Endothelial cell (in vitro differentiated cells): ENCODE measurements around the gene PRKAG2. TPM values are rescaled to one million over a fixed set of nuclear protein-coding genes. Genes with fewer than 3 reads are reported as not detected.

Experiments
- DNase-seq: peaks from one replicate; pipeline ENCODE4 v3.0.0; 2021; ENCODE audit warnings: low spot score
- H3K27ac Mint-ChIP-seq: one replicate; pipeline ENCODE4 v1.8.0; 2021; ENCODE audit warnings: mixed read lengths, inconsistent platforms; ENCODE audit not compliant: unreplicated experiment
- H3K27me3 Mint-ChIP-seq: one replicate; pipeline ENCODE4 v1.8.0; 2021; ENCODE audit warnings: mild to moderate bottlenecking, moderate library complexity, mixed read lengths, inconsistent platforms; ENCODE audit not compliant: unreplicated experiment
- H3K36me3 Mint-ChIP-seq: one replicate; pipeline ENCODE4 v1.8.0; 2021; ENCODE audit warnings: mild to moderate bottlenecking, low read depth, mixed read lengths, inconsistent platforms; ENCODE audit not compliant: unreplicated experiment
- H3K4me1 Mint-ChIP-seq: one replicate; pipeline ENCODE4 v1.8.0; 2021; ENCODE audit warnings: mild to moderate bottlenecking, mixed read lengths, inconsistent platforms; ENCODE audit not compliant: unreplicated experiment
- H3K4me3 Mint-ChIP-seq: one replicate; pipeline ENCODE4 v1.8.0; 2021; ENCODE audit warnings: mild to moderate bottlenecking, mixed read lengths, inconsistent platforms; ENCODE audit not compliant: unreplicated experiment
- H3K9me3 Mint-ChIP-seq: one replicate; pipeline ENCODE4 v1.8.0; 2021; ENCODE audit warnings: mixed read lengths, inconsistent platforms; ENCODE audit not compliant: unreplicated experiment
- total RNA-seq: library from RNA; stranded (reverse); fragmentation: NEBNext Ultra II Directional; extraction: Animal tissue kit (Norgen Biotek cat#: 25700); gene quantifications from one replicate; pipeline ENCODE4 v1.2.1, GENCODE V29; 2021; ENCODE audit not compliant: unreplicated experiment
- TF ChIP-seq, protein P1 (sequence below): fragments of 200-600 bp; sonication (generic); IDR thresholded peaks from one replicate; pipeline ENCODE4 v1.5.0; 2021; ENCODE audit warnings: antibody characterized with exemption; ENCODE audit not compliant: unreplicated experiment

Gene PRKAG2
- total RNA-seq, 1 donor from 2014 or later, result 16.0 TPM

DNA sequence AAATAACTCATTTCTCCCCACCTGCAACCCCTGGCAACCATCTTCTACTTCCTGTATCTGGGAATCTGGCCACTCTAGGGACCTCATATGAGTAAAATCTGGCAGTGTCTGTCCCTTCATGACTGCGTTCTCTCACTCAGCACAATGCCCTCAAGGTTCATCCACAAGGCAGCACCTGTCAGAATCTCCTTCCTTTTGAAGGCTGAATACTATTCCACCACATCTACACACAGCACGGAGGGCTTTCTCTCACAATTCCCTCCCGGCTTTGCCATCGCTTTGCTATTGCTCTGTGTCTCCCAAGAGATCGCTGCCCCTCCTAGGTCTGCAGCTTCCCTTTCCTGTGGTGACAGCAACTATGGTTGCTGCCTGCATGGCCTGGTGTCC, 182.5 kb downstream of the PRKAG2 start:
- TF ChIP-seq, protein P1, sequence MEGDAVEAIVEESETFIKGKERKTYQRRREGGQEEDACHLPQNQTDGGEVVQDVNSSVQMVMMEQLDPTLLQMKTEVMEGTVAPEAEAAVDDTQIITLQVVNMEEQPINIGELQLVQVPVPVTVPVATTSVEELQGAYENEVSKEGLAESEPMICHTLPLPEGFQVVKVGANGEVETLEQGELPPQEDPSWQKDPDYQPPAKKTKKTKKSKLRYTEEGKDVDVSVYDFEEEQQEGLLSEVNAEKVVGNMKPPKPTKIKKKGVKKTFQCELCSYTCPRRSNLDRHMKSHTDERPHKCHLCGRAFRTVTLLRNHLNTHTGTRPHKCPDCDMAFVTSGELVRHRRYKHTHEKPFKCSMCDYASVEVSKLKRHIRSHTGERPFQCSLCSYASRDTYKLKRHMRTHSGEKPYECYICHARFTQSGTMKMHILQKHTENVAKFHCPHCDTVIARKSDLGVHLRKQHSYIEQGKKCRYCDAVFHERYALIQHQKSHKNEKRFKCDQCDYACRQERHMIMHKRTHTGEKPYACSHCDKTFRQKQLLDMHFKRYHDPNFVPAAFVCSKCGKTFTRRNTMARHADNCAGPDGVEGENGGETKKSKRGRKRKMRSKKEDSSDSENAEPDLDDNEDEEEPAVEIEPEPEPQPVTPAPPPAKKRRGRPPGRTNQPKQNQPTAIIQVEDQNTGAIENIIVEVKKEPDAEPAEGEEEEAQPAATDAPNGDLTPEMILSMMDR, result no peak
- H3K9me3 Mint-ChIP-seq, result no peaks in the 10 kb centered on the region
- no peak overlapping the region for H3K4me3 Mint-ChIP-seq
- no peak for DNase-seq
- H3K27me3 Mint-ChIP-seq, result no peaks in the 10 kb centered on the region
- H3K4me1 Mint-ChIP-seq, result peaks cover 7% of the 10 kb centered on the region
- no peak overlapping the region for H3K27ac Mint-ChIP-seq
- H3K36me3 Mint-ChIP-seq, result no peaks in the 10 kb centered on the region

DNA sequence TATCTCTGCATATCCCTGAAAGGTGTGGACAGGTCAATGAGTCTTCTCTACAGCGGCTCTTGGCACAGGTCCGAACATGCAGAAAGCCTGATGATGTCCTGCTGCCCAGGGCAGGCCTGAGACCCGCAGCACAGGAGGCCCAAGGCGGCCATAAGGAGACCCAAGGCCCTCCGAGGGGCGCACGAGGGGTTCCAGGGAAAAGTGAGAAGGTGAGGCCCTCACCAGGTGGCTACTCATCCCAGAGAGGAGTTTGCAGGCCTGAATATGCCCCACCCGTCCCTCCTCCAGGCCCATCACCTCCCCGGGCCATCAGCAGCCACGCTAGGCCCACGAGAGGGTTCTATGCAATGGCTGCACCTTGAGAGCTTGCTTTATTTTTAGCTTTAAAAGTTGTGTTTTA, 183.8 kb downstream of the PRKAG2 start:
- H3K27ac Mint-ChIP-seq, result no peak overlapping the region
- H3K4me1 Mint-ChIP-seq, result peaks cover 16% of the 10 kb centered on the region
- H3K4me3 Mint-ChIP-seq, result no peak overlapping the region
- H3K9me3 Mint-ChIP-seq, result no peaks in the 10 kb centered on the region
- no peaks in the 10 kb centered on the region for H3K36me3 Mint-ChIP-seq
- no peak for DNase-seq
- no peaks in the 10 kb centered on the region for H3K27me3 Mint-ChIP-seq
- TF ChIP-seq, protein P1, result no peak

DNA sequence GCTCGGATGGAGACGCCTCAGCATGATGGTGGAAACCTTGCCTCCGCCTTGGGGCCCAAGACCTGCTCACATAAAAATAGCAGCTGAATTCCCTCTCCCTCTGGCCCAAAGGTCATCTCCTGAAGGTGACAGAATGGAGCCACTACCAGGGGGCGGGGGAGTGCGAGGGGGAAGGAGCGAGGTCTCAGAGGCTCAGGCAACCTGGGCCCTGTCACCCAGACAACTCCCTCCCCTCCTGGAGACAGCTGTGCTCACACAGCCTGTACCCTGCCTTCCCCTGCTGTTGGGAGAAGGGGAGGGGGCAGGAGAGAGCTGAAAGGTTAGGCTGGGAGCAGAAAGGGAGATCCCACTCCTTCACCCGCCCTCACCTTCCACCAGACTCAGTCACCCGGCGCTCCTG, 184.2 kb downstream of the PRKAG2 start:
- Mint-ChIP-seq H3K27me3 (no peaks in the 10 kb centered on the region), H3K4me3 (no peak overlapping the region), H3K36me3 (no peaks in the 10 kb centered on the region), H3K9me3 (no peaks in the 10 kb centered on the region), H3K4me1 (peaks cover 18% of the 10 kb centered on the region), H3K27ac (no peak overlapping the region)
- TF ChIP-seq, protein P1, result no peak
- no peak for DNase-seq

DNA sequence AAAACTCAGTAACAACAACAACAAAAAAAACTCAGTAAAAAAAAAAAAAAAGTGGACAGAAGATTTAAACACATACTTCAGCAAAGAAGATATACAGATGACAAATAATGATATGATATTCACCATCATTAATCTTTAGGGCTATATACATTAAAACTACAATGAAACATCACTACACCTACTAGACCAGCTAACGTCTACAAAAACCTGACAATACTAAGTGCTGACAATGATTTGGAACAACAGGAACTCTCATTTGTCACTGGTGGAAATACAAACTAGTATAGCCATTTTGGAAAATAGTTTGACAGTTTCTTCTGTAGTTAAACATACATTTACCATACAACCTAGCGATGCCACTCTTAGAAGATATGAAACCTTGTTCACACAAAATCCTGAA, 185.5 kb downstream of the PRKAG2 start:
- TF ChIP-seq, protein P1, result no peak
- Mint-ChIP-seq H3K27me3 (no peaks in the 10 kb centered on the region), H3K27ac (no peak overlapping the region), H3K36me3 (no peaks in the 10 kb centered on the region), H3K4me3 (no peak overlapping the region), H3K4me1 (peaks cover 25% of the 10 kb centered on the region), H3K9me3 (no peaks in the 10 kb centered on the region)
- no peak for DNase-seq

DNA sequence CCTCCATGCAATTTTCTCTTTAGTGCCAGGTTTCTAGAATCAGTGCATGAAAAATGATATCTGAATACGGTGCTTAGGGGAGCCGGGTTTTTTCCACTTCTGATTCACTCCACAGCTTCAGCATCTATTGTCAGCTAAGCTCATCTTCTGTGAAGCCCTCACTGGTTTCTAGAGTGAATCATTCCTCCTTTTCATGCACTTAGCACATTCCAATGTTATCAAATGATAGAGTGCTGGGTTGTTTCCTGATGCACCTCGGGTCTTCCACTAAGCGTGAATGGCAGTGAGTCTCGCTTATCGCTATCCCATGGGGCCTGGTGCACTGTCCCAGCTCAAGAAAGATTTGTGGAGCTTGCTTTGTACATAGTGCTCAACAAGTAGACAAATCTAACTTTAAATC, 186.3 kb downstream of the PRKAG2 start:
- TF ChIP-seq, protein P1, result no peak
- Mint-ChIP-seq H3K4me3 (no peak overlapping the region), H3K27me3 (no peaks in the 10 kb centered on the region), H3K36me3 (no peaks in the 10 kb centered on the region), H3K27ac (no peak overlapping the region), H3K4me1 (peaks cover 25% of the 10 kb centered on the region), H3K9me3 (no peaks in the 10 kb centered on the region)
- no peak for DNase-seq
